Endothelial cell of umbilical vein (primary cell): ENCODE measurements around the gene AK8. TPM values are rescaled to one million over a fixed set of nuclear protein-coding genes. Genes with fewer than 3 reads are reported as not detected.

Source experiments
- BruUV-seq: library from RNA; stranded (reverse); fragments of 400-500 nt; replicated peaks from 2 replicates; lab custom pipeline; 2021; lab: Mats Ljungman, UMichigan
- CTCF ChIA-PET: fragments of 300-600, 350-600 bp; sonication (Branson Sonifier 250); formaldehyde crosslinking; loops from one replicate; lab custom pipeline; 2021; ENCODE audit warnings: antibody characterized with exemption, inconsistent platforms; lab: Charles Lee
- POLR2A ChIA-PET: fragments of 300-600, 350-600 bp; sonication (Branson Sonifier 250); formaldehyde crosslinking; loops from one replicate; lab custom pipeline; 2021; ENCODE audit warnings: antibody characterized with exemption, inconsistent platforms; lab: Charles Lee
- DNase-seq: peaks from one replicate; pipeline ENCODE4 v3.0.0-alpha.2; 2011; ENCODE audit warnings: low read depth, low spot score
- FAIRE-seq: peaks from 2 replicates; lab custom pipeline; 2011; peaks lifted over from hg19 to GRCh38; lab: Jason Lieb, UNC
- H2AFZ ChIP-seq: 2 replicates; pipeline ENCODE4 v1.6.0; 2012; ENCODE audit warnings: low read depth, low read length, control low read depth, inconsistent platforms
- H3K27ac ChIP-seq: 2 replicates; pipeline ENCODE4 v1.5.1; 2011; ENCODE audit warnings: low read depth, mild to moderate bottlenecking, control low read depth, low read length, moderate library complexity; ENCODE audit not compliant: insufficient read depth
- H3K27me3 ChIP-seq, 2 experiments: 2 replicates each; pipeline versions ENCODE4 v1.6.0 to v1.6.1; 2011; ENCODE audit warnings: low read length in 2 of 2, mixed read lengths in 1 of 2; ENCODE audit not compliant: control insufficient read depth in 2 of 2, insufficient read depth in 2 of 2
- H3K36me3 ChIP-seq, 2 experiments: 2 replicates in 1 of 2; 3 replicates in 1 of 2; pipeline ENCODE4 v1.5.1; 2011; ENCODE audit warnings: low read length in 2 of 2, mild to moderate bottlenecking in 1 of 2, moderate library complexity in 1 of 2; ENCODE audit not compliant: control insufficient read depth in 2 of 2, insufficient read depth in 2 of 2; ENCODE audit errors: extremely low read depth in 1 of 2
- H3K4me1 ChIP-seq: 3 replicates; pipeline ENCODE4 v1.5.1; 2011; ENCODE audit warnings: mild to moderate bottlenecking, low read length; ENCODE audit not compliant: control insufficient read depth, insufficient read depth; ENCODE audit errors: extremely low read depth
- H3K4me2 ChIP-seq: 2 replicates; pipeline ENCODE4 v1.6.1; 2011; ENCODE audit warnings: low read length, control low read depth, mixed read lengths; ENCODE audit not compliant: insufficient read depth
- H3K4me3 ChIP-seq, 3 experiments: fragments of 200-600 bp in 1 of 3; sonication (generic), shearing (Covaris generic) in 1 of 3; replicated peaks in 1 of 3; 2 replicates each; pipeline ENCODE4 v1.5.1; 2011 to 2016; ENCODE audit warnings: control low read depth in 3 of 3, low read length in 3 of 3, mild to moderate bottlenecking in 2 of 3, inconsistent platforms in 1 of 3, low read depth in 1 of 3, moderate library complexity in 1 of 3; ENCODE audit not compliant: insufficient read depth in 1 of 3
- H3K79me2 ChIP-seq: 2 replicates; pipeline ENCODE4 v1.6.0; 2012; ENCODE audit warnings: low read length, inconsistent platforms; ENCODE audit not compliant: control insufficient read depth, insufficient read depth
- H3K9ac ChIP-seq: replicated peaks from 2 replicates; pipeline ENCODE3; 2011; ENCODE audit warnings: low read length, control low read depth; ENCODE audit not compliant: insufficient read depth; ENCODE audit errors: extremely low read depth
- H3K9me1 ChIP-seq: replicated peaks from 3 replicates; pipeline ENCODE4 v1.6.0; 2011; ENCODE audit warnings: mild to moderate bottlenecking, low read length; ENCODE audit not compliant: control insufficient read depth, insufficient read depth; ENCODE audit errors: extremely low read depth
- H3K9me3 ChIP-seq: replicated peaks from 2 replicates; pipeline ENCODE4 v1.5.1; 2012; ENCODE audit warnings: low read length, inconsistent platforms; ENCODE audit not compliant: control insufficient read depth, insufficient read depth
- H4K20me1 ChIP-seq: replicated peaks from 2 replicates; pipeline ENCODE3; 2011; ENCODE audit warnings: mild to moderate bottlenecking, low read length; ENCODE audit not compliant: control insufficient read depth, insufficient read depth; ENCODE audit errors: extremely low read depth
- EZH2 ChIP-seq: IDR thresholded peaks from 2 replicates; pipeline ENCODE4 v1.6.1; 2012; ENCODE audit warnings: borderline replicate concordance, low read depth, mild to moderate bottlenecking, moderate library complexity, low read length, inconsistent platforms; ENCODE audit not compliant: severe bottlenecking
- FOS ChIP-seq: IDR thresholded peaks from 2 replicates; pipeline ENCODE4 v1.6.1; 2011; ENCODE audit warnings: mild to moderate bottlenecking, low read length, moderate library complexity, borderline replicate concordance; ENCODE audit not compliant: insufficient read depth
- GATA2 ChIP-seq: IDR thresholded peaks from 2 replicates; pipeline ENCODE4 v1.7.0; 2011; ENCODE audit warnings: low read depth, mild to moderate bottlenecking, moderate library complexity, mixed read lengths, low read length; ENCODE audit not compliant: insufficient read length, insufficient read depth
- JUN ChIP-seq: IDR thresholded peaks from 2 replicates; pipeline ENCODE4 v1.6.1; 2011; ENCODE audit warnings: borderline replicate concordance, low read depth; ENCODE audit not compliant: insufficient read length, insufficient read depth
- MAX ChIP-seq: IDR thresholded peaks from 2 replicates; pipeline ENCODE4 v1.6.1; 2011; ENCODE audit not compliant: insufficient read depth, insufficient read length
- MYC ChIP-seq: IDR thresholded peaks from one replicate; pipeline ENCODE4 v1.6.1; 2011; ENCODE audit warnings: mild to moderate bottlenecking, low read depth, low read length
- POLR2A ChIP-seq: IDR thresholded peaks from 2 replicates; pipeline ENCODE4 v1.6.1; 2012; ENCODE audit warnings: low read depth, mild to moderate bottlenecking, control low read depth, low read length
- POLR2AphosphoS5 ChIP-seq: IDR thresholded peaks from 2 replicates; pipeline ENCODE4 v1.6.1; 2012; ENCODE audit warnings: low read depth, mild to moderate bottlenecking, control low read depth, low read length, moderate library complexity; ENCODE audit not compliant: insufficient read depth
- dilution Hi-C: fragments of 300-500 bp; cut with MboI; formaldehyde crosslinking; loops from one replicate; pipeline ENCODE4 v1.15.0; 2019; ENCODE audit warnings: low sequenced_read_pairs; ENCODE audit not compliant: extremely low pct_ligation_motif_present
- intact Hi-C: fragments of 100-400 bp; cut with micrococcal nuclease; formaldehyde crosslinking; loops from one replicate; pipeline ENCODE4 v1.10.0; 2022
- polyA plus RNA-seq, 4 experiments: library from polyadenylated mRNA; depleted of rRNA in 3 of 4; stranded (reverse) in 3 of 4; unstranded in 1 of 4; fragments of >200 nt; gene quantifications; 2 replicates each; pipeline versions ENCODE4 v1.2.1 to v1.2.3, GENCODE V29; 2011 to 2012; ENCODE audit warnings: missing spikeins in 1 of 4
- total RNA-seq: library from RNA; stranded (reverse); gene quantifications from 2 replicates; pipeline ENCODE4 v1.2.3, GENCODE V29; 2021
- TF ChIP-seq, protein P1 (sequence below), 2 donors: IDR thresholded peaks; 1 replicate in 1 of 2; 2 replicates in 1 of 2; pipeline ENCODE4 v1.5.1; 2011; ENCODE audit warnings: low read length in 2 of 2, mild to moderate bottlenecking in 2 of 2, moderate library complexity in 2 of 2, control low read depth in 1 of 2, inconsistent platforms in 1 of 2, low read depth in 1 of 2; ENCODE audit not compliant: insufficient read depth in 1 of 2; ENCODE audit errors: extremely low read depth in 1 of 2

AK8 gene
- total and polyA plus RNA-seq, 2 donors (not counting 3 experiments of a cell fraction or from before 2014, with no cell fraction given), result 0.06 TPM; not detected in 1

GRCh38 chr9:132896906-132897305 lies 18.8 kb upstream of the AK8 start:
- intact Hi-C loops, result no loop called here
- H3K9me1 ChIP-seq, result no peaks in the 10 kb centered on the region
- H3K4me2 ChIP-seq, result no peak overlapping the region
- H3K4me1 ChIP-seq, result no peaks in the 10 kb centered on the region
- H3K27me3 ChIP-seq, result no peaks in the 10 kb centered on the region
- POLR2A ChIA-PET, result no interaction called here
- H3K36me3 ChIP-seq, result peaks cover 11 to 43% of the 10 kb centered on the region in 2 experiments
- FAIRE-seq (no peak), DNase-seq (no peak)
- no peak overlapping the region for H3K9ac ChIP-seq
- CTCF ChIA-PET, result no interaction called here
- no peaks in the 10 kb centered on the region for H3K79me2 ChIP-seq
- no peaks in the 10 kb centered on the region for H3K9me3 ChIP-seq
- H4K20me1 ChIP-seq, result no peaks in the 10 kb centered on the region
- BruUV-seq, result no TSS peak
- no peak overlapping the region for H3K27ac ChIP-seq
- dilution Hi-C loops, result no loop called here
- no peak overlapping the region for H3K4me3 ChIP-seq
- TF ChIP-seq POLR2A (no peak), JUN (no peak), GATA2 (no peak), MAX (no peak), EZH2 (no peak), MYC (no peak), POLR2AphosphoS5 (no peak), FOS (no peak)
- TF ChIP-seq, protein P1, sequence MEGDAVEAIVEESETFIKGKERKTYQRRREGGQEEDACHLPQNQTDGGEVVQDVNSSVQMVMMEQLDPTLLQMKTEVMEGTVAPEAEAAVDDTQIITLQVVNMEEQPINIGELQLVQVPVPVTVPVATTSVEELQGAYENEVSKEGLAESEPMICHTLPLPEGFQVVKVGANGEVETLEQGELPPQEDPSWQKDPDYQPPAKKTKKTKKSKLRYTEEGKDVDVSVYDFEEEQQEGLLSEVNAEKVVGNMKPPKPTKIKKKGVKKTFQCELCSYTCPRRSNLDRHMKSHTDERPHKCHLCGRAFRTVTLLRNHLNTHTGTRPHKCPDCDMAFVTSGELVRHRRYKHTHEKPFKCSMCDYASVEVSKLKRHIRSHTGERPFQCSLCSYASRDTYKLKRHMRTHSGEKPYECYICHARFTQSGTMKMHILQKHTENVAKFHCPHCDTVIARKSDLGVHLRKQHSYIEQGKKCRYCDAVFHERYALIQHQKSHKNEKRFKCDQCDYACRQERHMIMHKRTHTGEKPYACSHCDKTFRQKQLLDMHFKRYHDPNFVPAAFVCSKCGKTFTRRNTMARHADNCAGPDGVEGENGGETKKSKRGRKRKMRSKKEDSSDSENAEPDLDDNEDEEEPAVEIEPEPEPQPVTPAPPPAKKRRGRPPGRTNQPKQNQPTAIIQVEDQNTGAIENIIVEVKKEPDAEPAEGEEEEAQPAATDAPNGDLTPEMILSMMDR (IDR thresholded peaks at IDR 0.05; ENCODE audit: extremely low read depth in 1 of 2, insufficient read depth in 1 of 2, low read depth in 1 of 2, low read length in 2 of 2), result no peak
- H2AFZ ChIP-seq, result no peak overlapping the region
